Thoracic aorta endothelial cell (primary cell): ENCODE results near the gene SEC16B. TPM values are rescaled to one million over a fixed set of nuclear protein-coding genes. Genes with fewer than 3 reads are reported as not detected.

Source experiments
- small RNA-seq: library from RNA; depleted of rRNA; stranded (forward); fragments of <200 nt; gene quantifications from one replicate; pipeline ENCODE3, GENCODE V24; 2012
- total RNA-seq: library from RNA; depleted of rRNA; stranded (reverse); fragments of >200 nt; gene quantifications from 2 replicates; pipeline ENCODE4 v1.2.3, GENCODE V29; 2012

Gene SEC16B
- 0.29 and 0.40 TPM in 2 replicates for total RNA-seq

GRCh38 chr1:177969825-177970371 is at the start of gene SEC16B:
TSS of gene SEC16B (minus strand) at chr1:177970058. CDS start at chr1:177967981, 2,077 bp downstream.

Small RNA genes lying within 50 kb of the gene (small RNA-seq; reads per million reads assigned to genes)
- not detected for gene AL359075.1

Other genes with a start within 250 kb of the SEC16B start
- 25.5 and 37.8 TPM in 2 replicates for gene RASAL2, start 124.0 kb upstream of the SEC16B start, total RNA-seq